Jurkat, Clone E6-1 (cell line): ENCODE data around the gene PHC1. TPM values are rescaled to one million over a fixed set of nuclear protein-coding genes. Genes with fewer than 3 reads are reported as not detected.
A peak's percentile ranks its signal among the peaks of the same experiment; 100 is the strongest.
"Not testable (repeated sequence)": the region's sequence is repeated elsewhere in the genome, so short reads cannot be mapped to it uniquely, and the experiment has no call there.

Experiments used
- DNase-seq: peaks from one replicate; pipeline ENCODE4 v3.0.0-alpha.2; 2011; ENCODE audit warnings: low read depth, low spot score
- H3K4me3 ChIP-seq: 2 replicates; pipeline ENCODE4 v1.5.1; 2011; ENCODE audit warnings: mild to moderate bottlenecking, low read length, control low read depth, moderate library complexity
- polyA plus RNA-seq: library from polyadenylated mRNA; unstranded; fragments of >200 nt; gene quantifications from one replicate; pipeline ENCODE4 v1.2.1, GENCODE V29; 2012; ENCODE audit warnings: missing spikeins; ENCODE audit not compliant: insufficient read length, insufficient read depth

Gene PHC1
- 21.2 TPM for polyA plus RNA-seq

DNA sequence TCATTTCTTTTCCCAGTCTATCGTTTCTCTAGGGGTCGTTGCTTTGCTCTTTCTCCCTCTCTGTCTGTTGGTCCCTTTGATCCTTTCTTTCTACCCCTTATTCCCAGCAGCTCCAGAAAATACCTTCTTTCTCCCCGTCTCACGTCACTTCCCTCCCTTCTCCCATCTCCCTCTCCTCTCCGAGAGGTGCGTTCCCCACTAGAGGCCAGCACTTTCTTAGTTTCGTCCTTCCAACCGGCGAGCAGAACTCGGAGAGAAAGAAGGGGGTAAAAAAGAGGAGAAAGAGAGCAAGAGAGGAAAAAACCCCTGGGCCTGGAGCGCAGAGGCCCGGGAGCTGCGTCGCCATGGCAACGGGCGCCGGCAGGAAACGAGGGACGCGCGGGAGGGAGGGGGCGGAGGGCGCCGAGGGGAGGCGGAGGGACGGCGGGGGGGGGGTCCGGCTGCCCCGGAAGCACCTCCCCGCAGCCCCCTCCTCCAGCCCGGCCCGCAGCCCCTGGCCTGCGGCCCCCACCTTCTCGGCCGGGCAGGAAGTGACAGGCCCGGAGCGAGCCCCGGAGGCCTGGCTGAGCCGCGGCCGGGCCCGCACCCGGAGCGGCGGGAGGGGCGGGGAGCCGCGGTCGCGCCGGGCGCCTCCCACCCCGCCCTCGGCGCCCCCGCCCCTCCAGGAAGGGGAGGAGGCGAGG lies at the start of gene PHC1:
Gene PHC1, plus strand, starts transcription at position 477 of the 683 bp plus-strand sequence. CDS start 3,169 bp downstream, outside the sequence.
- H3K4me3 ChIP-seq = peak within 1 kb of the TSS; percentile 81
- peak; percentile 60 for DNase-seq

DNA sequence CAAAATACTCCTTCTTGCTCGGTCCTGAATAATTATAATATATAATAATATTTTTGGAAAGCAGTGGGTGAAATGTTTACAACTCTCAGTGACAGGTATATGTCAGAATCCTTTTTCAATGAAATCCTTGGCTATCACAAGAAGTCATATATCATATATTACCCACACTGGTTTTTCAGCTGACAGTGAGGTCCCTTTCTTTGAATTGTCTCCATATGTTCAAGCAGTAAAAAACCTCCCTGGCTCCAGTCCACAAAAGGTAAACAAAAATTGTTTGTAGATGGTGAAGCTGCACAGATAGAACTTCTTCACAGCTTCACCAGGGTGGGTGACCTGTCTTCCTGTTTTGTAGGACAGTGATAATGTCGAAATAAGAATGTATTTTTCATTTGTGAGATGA lies 47.9 kb upstream of the PHC1 start:
- H3K4me3 ChIP-seq = no peak overlapping the region
- no peak for DNase-seq

DNA sequence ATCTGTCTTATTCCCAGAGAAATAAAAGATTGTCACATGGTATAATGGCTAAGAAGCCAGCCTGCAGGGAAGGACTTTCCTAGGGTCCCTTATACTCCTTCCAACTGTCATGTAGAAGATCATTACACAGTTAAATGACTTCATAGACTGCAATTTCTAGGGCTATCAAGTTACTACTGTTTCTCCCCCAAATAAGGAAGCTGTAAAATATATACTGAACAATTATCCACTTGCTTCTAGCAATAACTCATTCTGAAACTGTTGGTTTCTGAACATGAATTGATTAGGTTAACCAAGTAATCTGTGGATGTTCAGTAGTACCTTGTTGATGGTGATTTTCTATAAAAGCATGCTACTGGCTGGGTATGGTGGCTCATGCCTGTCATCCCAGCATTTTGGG lies 47.3 kb upstream of the PHC1 start:
- DNase-seq = no peak

DNA sequence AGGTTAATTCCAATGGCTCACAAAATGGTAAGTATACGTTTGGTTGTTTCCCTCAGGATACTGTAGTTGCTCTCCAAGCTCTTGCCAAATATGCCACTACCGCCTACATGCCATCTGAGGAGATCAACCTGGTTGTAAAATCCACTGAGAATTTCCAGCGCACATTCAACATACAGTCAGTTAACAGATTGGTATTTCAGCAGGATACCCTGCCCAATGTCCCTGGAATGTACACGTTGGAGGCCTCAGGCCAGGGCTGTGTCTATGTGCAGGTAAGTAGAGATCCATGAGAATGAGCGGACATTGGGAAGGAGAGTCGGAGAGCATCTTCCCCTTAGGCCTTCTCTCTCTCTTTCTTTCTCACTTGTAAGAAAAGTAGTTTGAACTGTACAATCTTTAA lies 46.5 kb upstream of the PHC1 start:
- H3K4me3 ChIP-seq = no peak overlapping the region
- DNase-seq = no peak

More for the DNA sequence above, 47.3 kb upstream of the PHC1 start:
- H3K4me3 ChIP-seq = no peak overlapping the region

DNA sequence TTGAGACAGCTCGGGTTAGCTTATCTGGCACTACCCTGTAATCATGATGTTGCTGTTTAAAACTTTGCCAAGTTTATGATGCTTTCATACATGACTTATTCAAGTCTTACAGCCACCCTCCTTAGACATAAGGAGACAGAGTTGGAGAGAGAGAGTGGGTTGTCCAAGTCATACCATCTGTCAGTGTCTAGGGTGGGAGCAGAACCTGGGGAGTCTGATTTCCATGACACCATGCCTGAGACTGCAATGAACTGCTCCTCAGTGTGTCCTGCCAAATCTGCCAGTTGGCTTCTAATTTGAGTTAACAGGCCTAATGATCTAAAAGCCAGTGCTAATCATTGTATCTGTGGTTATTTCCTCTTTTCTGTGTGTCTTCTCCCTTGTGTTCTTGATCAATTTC lies 43.7 kb upstream of the PHC1 start:
- no peak overlapping the region for H3K4me3 ChIP-seq
- DNase-seq = no peak

DNA sequence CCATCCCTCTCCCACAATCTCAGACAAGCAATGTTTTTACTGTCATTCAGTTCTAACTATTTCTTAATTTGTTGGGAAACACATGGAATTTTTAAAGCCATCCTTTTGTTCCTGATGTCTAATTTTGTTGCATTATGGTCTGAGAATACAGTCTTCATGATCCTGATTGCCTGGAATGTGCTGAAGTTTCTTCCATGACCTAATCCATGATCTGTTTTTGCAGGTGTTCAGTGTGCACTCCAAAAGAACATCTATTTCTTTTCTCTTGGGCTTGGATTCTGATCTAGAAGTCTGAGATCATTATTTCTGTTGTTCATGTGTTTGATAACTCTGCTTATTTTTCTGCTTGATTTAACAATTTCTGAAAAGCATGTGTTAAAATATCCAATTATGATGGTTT lies 43.2 kb upstream of the PHC1 start:
- no peak overlapping the region for H3K4me3 ChIP-seq
- DNase-seq = no peak

DNA sequence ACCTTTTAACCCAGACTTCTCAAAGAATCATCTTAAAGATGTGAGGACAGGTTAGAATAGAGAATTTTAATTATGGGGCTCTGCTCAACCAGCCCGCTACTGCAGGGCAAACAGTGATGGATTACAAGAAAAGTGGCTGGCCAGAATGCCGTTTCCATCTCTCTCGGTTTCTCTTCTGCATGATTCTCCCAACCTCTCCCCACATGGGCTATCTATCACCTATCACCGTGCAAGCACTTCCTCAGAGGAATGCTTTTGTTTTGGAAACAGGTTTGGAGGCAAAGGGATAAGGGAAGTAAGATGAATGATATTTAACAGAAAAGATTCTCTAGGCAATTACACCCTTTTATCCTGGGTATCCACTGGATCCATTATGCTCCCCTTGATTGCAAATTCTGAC lies 37.4 kb upstream of the PHC1 start:
- no peak overlapping the region for H3K4me3 ChIP-seq
- no peak for DNase-seq

DNA sequence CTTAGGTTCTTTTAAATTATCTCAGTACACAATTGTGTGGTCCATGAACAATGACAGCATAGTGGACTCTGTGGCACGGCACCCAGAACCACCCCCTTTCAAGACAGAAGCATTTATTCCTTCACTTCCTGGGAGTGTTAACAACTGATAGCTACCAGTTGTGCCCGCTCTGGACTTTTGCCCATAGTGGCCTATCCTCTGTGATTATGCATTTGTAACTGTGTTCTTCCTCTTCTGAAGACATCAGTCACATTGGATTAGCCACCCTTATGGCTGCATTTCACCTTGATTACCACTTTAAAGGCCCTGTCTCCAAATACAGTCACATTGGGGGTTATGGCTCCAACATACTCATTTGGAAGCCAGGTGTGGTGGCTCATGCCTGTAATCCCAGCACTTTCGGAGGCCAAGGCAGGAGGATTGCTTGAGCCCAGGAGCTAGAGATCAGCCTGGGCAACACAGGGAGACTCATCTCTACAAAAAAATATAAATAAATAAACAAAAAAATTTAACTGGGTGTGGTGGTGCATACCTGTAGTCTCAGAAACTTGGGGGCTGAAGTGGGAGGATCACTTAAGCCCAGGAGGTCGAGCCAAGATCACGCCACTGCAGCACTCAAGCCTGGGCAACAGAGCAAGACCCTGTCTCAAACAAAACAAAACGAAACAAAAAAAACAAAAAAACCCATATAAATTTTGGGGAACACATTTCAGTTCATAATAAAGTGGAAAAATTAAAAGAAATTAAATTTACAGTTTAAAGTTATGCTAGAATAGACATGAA lies 27.6 kb upstream of the PHC1 start:
- no peak for DNase-seq
- H3K4me3 ChIP-seq = no peak overlapping the region

DNA sequence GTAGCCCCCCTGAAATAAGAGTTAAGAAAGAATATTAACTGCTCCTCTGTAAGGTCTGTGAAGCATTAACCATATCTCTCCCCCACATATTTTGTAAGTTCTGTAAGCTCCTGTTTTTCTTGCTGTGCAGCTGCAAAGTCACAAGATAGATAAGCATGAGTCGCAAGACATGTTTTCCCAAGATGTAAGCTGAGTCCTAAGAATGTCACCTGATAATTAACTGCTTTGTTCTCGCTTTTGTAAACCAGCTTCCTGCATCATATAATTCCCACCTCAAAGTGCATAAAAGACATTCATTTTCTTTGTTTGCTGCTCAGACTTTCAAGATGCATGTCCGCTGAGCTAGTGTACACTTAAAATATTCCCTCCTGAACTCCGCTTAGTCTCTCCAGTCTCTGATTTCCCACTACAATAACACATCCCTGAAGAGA lies 27.0 kb upstream of the PHC1 start:
- no peak for DNase-seq

DNA sequence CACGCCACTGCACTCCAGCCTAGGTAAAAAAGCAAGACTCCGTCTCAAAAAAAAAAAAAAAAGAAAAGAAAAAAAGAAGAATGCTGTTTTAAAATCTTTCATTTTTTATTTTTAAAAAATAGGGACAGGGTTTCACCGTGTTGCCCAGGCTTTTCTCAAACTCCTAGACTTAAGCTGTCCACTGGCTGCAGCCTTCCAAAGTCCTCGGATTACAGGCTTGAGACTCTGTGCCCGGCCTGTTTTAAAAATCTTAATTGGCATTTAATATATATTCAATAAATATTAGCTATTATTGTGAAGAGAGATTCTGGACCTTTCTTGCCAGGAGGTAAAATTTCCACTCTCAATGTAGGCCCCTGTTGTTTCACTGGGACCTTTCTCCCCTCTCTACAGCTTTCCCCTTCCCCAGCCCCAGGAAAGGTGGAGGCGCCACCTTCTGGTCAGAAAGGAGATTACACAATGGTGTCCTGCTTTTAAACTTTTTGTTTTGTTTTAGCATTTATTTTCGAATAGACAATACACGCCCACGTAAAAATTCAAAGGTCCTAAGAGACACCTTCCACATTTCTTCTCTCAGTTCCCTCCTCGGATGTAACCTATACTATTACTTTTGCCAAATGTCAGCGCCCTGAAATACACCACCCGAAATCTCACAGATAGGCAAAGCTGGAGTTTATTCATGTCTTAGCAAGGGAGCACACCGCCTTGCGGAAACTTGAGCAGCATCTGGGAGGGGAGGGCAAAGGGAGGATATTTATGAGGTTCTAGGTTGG lies 23.8 kb upstream of the PHC1 start:
- H3K4me3 ChIP-seq = peak overlapping the region; percentile 1; the same call in 1 of the 2 replicates
- peak; percentile 32 for DNase-seq

More for the DNA sequence above, 27.0 kb upstream of the PHC1 start:
- no peak overlapping the region for H3K4me3 ChIP-seq

DNA sequence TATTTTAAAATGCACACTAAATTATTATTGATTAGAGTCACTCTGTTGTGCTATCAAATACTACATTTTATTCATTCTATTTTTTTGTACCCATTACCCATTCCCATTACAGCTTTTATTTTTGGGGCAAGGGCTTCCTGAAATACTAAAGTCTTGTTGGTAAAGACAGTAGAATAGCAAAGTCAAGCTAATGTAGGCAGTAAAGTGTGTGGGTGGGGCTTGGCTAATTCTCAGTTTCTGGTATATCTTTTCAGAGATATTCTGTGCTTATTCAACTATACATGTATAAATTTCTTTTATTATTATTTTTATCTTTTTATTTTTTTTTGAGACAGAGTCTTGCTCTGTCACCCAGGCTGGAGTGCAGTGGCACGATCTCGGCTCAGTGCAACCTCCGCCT lies 22.3 kb upstream of the PHC1 start:
- H3K4me3 ChIP-seq = no peak overlapping the region
- DNase-seq = no peak

DNA sequence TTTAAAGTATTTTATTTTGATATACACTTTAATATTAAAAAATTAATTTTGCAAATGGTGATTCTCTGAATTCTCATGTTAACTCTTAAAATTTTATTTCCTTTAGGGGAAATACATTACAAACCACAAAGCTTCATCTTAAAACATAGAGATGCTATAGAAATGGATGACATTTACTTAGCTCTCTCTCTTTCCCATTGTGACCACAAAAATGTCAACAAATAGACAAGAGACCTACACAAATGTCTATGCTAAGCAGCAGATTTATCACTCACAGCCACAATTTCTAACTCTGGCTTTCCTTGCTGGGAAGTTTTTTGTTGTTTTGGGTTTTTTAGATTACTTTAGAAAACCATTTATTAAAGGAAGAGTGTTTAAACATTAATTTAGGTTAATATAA lies 19.9 kb upstream of the PHC1 start:
- no peak overlapping the region for H3K4me3 ChIP-seq
- DNase-seq = no peak

DNA sequence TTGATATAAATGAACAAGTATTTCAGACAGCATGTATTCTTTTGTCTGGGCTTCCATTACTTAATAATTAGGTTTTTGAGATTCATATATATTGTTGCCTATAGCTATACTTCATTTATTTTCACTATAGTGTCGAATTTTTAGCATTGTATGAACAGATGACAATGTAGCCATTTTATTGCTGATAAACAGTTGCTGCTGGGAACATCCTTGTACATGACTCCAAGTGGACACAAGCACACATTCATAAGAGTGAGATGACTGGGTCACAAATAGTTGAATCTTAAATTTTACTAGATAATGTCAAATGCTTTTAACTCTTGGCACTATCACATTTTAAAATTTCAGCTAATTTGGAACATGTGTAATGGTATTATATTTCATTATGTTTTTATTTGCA lies 19.3 kb upstream of the PHC1 start:
- DNase-seq = no peak
- no peak overlapping the region for H3K4me3 ChIP-seq

DNA sequence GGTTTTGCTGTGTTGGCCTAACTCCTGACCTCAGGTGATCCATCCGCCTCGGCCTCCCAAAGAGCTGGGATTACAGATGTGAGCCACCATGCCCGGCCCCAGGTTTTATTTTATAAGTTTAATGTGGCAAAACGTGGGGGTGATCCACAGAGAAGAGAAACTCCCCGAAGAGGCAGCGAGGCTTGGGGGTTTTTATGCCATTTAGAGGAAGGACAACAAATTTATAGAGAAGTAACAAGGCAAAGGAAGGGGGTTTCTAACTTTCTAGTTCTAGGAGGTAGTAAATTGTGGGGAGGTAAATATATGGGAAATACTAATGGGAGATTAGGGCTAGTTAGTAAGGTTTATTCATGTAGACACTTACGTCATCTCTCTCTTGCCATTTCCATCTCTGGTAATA lies 17.2 kb upstream of the PHC1 start:
- no peak overlapping the region for H3K4me3 ChIP-seq
- no peak for DNase-seq

DNA sequence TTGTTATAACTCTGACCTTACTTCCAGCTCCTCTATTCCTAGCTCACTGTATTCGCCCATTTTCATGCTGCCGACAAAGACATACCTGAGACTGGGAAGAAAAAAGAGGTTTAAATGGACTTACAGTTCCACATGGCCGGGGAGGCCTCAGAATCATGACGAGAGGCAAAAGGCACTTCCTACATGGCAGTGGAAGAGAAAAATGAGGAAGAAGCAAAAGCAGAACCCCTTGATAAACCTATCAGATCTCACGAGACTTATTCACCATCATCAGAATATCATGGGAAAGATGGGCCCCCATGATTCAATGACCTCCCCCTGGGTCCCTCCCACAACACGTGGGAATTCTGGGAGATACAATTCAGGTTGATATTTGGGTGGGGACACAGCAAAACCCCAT lies 14.5 kb upstream of the PHC1 start:
- no peak overlapping the region for H3K4me3 ChIP-seq
- no peak for DNase-seq

DNA sequence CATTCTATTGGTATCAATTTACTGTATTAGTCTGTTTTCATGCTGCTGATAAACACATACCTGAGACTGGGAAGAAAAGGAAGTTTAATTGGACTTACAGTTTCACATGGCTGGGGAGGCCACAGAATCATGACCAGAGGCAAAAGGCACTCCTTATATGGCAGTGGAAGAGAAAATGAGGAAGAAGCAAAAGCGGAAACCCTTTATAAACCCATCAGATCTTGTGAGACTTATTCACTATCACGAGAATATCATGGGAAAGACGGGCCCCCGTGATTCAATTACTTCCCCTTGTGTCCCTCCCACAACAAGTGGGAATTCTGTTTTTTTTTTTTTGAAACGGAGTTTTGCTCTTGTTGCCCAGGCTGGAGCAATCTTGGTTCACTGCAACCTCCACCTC lies 11.6 kb upstream of the PHC1 start:
- H3K4me3 ChIP-seq, DNase-seq: not testable (repeated sequence)

DNA sequence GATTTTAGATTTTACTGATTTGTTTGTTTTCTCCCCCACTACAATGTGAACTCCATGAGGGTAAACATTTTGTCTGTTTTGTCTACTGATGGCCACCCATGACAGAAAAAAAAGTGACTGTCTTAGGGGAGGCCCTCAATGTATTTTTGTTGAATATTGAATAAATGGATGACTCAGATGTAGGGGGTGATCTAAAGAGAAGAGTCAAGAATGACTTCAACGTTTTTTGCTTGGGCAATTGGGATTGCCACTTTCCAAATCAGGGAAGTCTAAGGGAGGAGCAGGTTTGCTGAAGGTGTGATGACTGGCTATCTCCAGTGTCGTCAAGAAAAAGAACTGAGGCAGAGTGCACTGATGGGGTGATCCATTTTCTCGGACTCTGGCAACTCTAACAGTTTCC lies 10.7 kb upstream of the PHC1 start:
- H3K4me3 ChIP-seq = no peak overlapping the region
- DNase-seq = no peak

DNA sequence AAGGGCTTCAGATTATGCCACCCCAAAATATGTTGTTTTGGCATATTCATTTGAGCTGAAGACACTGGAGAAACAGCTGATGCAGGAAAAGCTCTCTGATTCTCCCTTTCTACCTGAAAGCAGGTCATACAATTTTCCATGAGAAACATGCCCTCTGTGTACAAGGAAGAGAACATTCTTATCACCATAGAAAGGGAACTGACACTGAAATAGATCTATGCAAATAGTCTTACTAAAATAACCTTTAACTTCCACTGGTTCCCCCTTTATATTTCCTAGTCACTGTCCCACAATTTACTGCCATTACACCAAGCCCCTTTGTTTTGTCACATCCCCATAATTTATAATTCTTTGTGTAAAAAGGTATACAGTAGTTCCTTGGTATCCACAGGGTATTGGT lies 9.6 kb upstream of the PHC1 start:
- DNase-seq = no peak
- H3K4me3 ChIP-seq = no peak overlapping the region

DNA sequence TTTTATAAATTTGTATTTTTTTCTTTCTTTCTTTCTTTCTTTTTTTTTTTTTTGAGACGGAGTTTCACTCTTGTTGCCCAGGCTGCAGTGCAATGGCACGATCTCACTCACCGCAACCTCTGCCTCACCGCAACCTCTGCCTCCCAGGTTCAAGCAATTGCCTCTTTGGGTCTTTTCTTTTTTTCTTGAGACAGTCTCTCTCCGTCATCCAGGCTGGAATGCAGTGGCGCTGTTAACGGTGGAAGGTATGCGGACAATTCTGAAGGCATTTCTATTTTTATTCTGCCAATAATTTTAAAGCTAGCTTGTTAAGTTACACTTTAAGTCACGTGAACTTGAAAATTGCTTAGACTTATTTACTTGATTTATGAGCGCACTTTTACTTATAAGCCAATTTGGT lies 8.8 kb upstream of the PHC1 start:
- DNase-seq = no peak
- H3K4me3 ChIP-seq = no peak overlapping the region
